NCI-H2107 (cell line): ENCODE data around the gene SLC2A1.

Experiments used
- DNase-seq: peaks from one replicate; lab custom pipeline; 2025; lab: John Stamatoyannopoulos, UW

The SLC2A1 gene

DNA sequence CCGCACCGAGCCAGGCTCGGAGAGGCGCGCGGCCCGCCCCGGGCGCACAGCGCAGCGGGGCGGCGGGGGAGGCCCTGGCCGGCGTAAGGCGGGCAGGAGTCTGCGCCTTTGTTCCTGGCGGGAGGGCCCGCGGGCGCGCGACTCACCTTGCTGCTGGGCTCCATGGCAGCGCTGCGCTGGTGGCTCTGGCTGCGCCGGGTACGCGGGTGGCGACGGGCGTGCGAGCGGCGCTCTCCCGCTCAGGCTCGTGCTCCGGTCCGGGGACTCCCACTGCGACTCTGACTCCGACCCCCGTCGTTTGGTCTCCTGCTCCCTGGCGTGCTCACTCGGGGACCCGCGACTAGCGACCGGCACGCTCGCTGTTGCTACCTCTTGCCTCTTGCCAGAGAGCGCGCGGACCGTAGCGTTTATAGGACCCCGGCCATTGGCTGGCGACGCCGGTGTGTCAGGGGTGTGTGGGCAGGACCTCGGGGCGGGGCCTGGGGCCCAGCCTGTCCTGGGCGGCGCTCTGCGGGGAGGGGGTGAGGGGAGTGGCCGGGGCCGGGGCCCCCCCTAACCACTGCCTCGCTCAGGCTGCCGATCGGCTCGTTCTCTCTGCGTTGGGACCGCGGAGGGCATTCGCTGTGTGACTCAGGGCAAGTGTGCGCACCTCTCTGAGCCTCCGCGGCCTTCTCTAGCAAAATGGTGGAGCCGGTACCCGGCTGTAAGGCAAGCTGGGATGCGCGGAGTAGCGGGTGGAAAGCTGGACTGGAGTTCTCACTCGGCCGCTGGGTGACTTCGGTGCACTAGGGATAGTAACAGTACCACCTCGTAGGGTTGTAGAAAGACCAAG lies at the start of gene SLC2A1:
Gene SLC2A1 (minus strand): TSS at position 381 of the 832 bp plus-strand sequence. CDS start 217 bp downstream, at position 164.
- peak; percentile 87 for DNase-seq

GRCh38 chr1:43007377-43008114 lies 48.9 kb upstream of the SLC2A1 start:
- no peak for DNase-seq

DNA sequence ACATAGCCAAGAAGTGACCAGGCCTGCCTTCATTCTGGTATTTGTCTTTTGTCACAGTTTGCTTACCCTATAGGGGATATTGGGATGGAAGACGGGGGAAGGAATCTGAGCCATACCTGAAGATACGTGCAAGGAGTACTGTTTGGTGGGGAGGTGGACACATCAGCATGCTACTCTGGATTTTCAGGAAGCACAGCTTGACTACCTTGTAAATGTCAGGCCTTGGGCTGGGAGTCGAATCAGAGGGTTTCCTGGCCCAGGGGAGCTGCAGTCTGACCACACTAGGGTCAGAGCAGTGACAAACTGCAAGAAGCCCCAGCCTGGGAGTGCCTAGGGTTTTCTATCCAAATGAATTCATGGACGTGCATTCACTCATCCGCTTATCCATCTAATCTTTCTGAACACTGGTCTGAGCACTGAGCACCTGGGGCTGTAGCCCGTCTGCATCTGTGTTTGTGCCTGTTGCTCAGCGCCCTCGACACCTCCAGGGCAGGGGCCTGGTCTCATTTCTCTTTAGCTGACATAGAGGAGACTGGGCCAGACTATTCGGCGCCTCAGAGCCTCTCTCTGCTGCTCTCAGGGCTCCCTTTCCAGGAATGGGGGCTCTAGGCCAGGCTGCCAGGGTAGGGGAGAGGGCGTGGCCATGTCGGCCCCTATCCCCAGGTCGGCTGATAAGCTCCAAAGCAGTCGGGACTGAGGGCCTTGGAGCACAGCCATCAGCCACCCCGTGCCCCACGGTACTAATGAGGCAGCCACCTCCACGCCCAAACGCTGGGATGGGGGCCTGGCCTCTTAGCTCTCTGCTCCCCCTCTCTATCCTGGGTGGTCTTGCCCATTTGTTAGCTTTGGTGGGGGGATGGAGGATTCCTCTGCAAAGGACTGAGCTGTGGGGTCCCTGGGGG lies 47.0 kb upstream of the SLC2A1 start:
- DNase-seq: no peak

GRCh38 chr1:43004587-43005459 lies 46.2 kb upstream of the SLC2A1 start:
- no peak for DNase-seq

DNA sequence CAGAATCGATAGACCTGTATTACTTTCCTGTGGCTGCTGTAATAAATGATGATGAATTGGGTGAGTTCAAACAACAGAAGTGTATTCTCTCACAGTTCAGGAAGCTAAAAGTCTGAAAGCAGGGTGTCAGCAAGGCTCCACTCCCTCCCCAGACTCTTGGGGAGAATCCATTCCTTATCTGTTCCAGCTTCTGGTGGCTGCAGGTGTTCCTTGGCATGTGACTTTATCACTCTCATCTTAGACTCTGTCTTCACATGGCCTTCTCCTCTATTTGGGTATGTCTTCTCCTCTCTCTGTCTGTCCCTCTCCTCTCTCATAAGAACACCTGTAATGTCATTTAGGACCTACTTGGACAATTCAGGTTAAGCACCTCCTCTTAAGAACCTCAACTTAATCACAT lies 44.1 kb upstream of the SLC2A1 start:
- no peak for DNase-seq

GRCh38 chr1:43002116-43002515 lies 43.4 kb upstream of the SLC2A1 start:
- peak; percentile 18 for DNase-seq

GRCh38 chr1:43001434-43001833 lies 42.8 kb upstream of the SLC2A1 start:
- no peak for DNase-seq

DNA sequence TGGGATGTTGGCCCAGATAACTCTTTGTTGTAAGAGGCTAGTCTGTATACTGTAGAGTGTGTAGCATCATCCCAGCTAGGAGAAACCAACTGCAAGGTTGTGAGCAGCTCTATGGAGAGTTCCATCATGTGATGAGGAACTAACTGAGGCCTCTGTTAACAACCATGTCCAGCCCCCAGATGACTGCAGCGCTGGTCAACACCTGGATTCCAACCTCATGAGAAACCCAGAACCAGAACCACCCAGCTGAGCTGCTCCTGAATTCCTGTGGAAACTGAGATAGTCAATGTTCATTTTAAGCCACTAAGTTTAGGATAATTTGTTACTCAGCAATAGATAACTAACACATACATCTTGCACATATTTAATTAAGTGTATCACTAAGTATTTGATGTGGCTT lies 41.6 kb upstream of the SLC2A1 start:
- no peak for DNase-seq

- DNase-seq: no peak
Observed at GRCh38 chr1:42999308-42999707, 40.6 kb upstream of the SLC2A1 start.

- no peak for DNase-seq
Observed at GRCh38 chr1:42998386-42998785, 39.7 kb upstream of the SLC2A1 start.

DNA sequence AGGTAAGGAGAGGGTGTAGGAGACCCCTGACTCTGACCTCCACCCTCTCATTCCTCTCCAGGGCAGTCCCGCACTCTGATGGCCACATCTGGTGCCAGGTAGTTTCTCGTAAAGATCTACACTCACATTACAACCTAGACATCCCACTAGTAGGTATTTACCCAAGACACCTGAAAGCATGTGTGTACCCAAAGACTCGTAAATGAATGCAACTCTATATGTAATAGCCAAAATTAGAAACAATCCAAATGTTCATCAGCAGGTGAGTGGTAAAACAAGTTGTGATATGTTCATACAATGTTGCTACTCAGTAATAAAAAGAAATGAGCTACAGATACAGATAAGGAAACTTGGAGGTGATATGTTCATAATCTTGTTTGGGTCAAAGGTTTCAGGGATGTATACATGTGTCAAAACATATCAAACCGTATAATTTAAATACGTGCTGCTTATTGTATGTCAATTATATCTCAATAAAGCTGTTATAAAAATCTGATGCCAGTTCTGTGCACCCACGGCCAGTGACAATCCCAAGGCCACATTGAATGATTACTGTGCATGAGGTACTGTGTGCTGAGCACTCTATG lies 37.8 kb upstream of the SLC2A1 start:
- DNase-seq: no peak

DNA sequence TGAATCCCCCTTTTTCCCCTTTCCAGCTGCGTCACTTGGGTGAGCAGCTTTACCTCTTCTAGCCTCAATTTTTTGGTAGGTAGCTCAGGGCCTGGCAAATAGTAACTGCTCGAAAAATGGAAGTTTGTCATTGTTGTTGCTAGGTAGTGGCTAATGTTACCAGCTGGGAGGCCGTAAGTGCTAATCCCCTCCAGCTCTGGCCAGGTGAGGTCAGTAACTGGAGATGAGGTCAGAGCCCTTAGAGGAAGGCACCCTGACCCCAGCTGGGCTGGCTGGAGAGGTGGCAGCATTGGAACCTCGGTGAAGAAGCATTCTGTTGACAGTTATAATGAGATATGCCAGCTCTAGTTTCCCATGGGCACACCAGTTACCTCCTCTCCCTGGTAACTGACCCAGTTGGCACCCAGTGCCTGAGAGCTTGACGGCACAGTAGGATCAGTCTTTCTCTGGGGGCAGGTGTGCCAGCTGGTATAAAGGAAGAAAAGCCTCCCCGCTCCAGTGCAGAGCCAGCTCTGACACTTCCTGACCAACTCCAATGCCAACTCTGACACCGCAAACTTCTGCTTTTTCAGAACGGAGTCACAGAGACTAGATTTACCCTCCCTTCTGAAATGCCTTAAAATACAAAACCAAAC lies 35.0 kb upstream of the SLC2A1 start:
- no peak for DNase-seq

- DNase-seq: no peak
Observed at GRCh38 chr1:42992054-42992571, 33.4 kb upstream of the SLC2A1 start.

- DNase-seq: no peak
Observed at GRCh38 chr1:42990757-42991346, 32.2 kb upstream of the SLC2A1 start.

GRCh38 chr1:42983693-42984092 lies 25.0 kb upstream of the SLC2A1 start:
- DNase-seq: no peak

DNA sequence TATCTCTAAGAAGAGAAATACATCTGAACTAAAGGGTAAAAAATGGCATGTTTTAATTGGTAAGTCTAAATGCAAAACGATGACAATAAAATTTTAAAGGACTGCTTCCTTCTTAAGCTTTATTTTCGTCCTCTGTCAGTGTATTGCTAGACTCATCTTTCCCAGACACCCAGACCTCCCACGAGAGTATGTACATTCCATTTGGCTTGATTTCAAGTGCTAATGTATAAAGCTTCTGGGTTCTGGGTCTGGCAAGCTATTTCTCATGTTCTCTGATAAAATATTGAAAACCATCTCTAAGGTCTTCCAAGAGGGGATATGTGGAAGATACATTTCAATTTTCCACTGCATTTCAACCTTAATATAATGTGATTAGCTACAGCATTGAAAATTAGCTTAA lies 24.6 kb upstream of the SLC2A1 start:
- DNase-seq: no peak

GRCh38 chr1:42982641-42983040 lies 24.0 kb upstream of the SLC2A1 start:
- DNase-seq: no peak

DNA sequence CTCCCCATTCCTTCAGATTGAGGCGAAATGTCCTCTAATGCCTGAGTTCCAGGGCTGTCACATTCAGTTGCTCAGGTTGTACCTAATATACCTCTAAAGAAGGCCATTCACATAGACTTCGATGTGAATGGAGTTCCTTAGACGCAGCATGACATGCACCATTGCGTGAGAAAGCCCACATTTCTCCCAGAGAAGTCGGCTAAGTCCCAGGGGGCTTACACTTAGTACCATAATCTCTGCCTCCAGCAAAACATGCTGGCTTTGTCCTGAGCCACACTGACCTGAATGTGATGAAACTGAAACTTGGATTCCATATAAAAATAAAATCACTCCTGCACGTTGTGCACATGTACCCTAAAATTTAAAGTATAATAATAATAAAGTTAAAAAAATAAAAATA lies 23.2 kb upstream of the SLC2A1 start:
- DNase-seq: no peak

DNA sequence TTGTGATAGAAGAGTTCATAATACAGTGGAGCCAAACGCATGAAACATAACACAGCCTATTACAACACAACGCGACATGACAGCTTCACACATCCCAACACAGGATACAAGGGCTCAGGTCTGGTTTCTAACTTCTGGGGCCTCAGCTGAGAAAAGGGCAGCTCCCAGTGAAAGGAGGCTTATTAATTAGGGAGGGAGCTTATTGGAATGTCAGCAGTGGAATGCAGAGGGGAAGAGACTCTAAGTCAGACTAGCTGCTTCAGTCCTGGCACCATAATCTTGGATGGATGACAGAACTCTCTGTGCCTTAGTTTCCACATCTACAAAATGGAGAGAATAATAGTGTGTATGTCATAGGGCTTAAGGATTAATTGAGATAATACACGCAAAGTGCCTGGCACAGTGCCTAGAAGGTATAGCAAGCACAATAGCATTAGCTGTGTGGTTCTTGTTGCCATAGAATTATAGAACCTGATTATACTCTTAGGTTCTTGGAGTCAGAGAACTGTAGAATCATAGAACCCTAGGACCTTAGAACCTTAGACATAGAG lies 22.7 kb upstream of the SLC2A1 start:
- DNase-seq: no peak
